DMS153 (cell line): ENCODE results near the gene POLR1A.

Source experiments
- DNase-seq: peaks from one replicate; lab custom pipeline; 2025; lab: John Stamatoyannopoulos, UW

The POLR1A gene

GRCh38 chr2:86097114-86097896 is 8.4 kb downstream of the POLR1A start:
- no peak for DNase-seq

- no peak for DNase-seq
Measured at GRCh38 chr2:86094229-86094628, 11.5 kb downstream of the POLR1A start.

- DNase-seq = no peak
Measured at GRCh38 chr2:86087936-86088850, 17.5 kb downstream of the POLR1A start.

GRCh38 chr2:86082756-86083155 is 22.9 kb downstream of the POLR1A start:
- no peak for DNase-seq

- no peak for DNase-seq
Measured at GRCh38 chr2:86081724-86082123, 24.0 kb downstream of the POLR1A start.

- peak; percentile 40 for DNase-seq
Measured at GRCh38 chr2:86079981-86080911, 25.4 kb downstream of the POLR1A start.

GRCh38 chr2:86078774-86079545 is 26.7 kb downstream of the POLR1A start:
- peak; percentile 15 for DNase-seq

GRCh38 chr2:86075886-86076285 is 29.8 kb downstream of the POLR1A start:
- DNase-seq = no peak

- DNase-seq = no peak
Measured at GRCh38 chr2:86074811-86075210, 30.9 kb downstream of the POLR1A start.

GRCh38 chr2:86074256-86074655 is 31.4 kb downstream of the POLR1A start:
- DNase-seq = no peak

- no peak for DNase-seq
Measured at GRCh38 chr2:86073225-86073624, 32.5 kb downstream of the POLR1A start.

- peak; percentile 80 for DNase-seq
Measured at GRCh38 chr2:86072271-86072858, 33.3 kb downstream of the POLR1A start.

- DNase-seq = no peak
Measured at GRCh38 chr2:86070868-86071267, 34.8 kb downstream of the POLR1A start.

GRCh38 chr2:86069783-86070339 is 35.8 kb downstream of the POLR1A start:
- no peak for DNase-seq

- no peak for DNase-seq
Measured at GRCh38 chr2:86069091-86069685, 36.5 kb downstream of the POLR1A start.

- no peak for DNase-seq
Measured at GRCh38 chr2:86068648-86069047, 37.0 kb downstream of the POLR1A start.

GRCh38 chr2:86068136-86068588 is 37.5 kb downstream of the POLR1A start:
- DNase-seq = peak; percentile 79

GRCh38 chr2:86066915-86067314 is 38.8 kb downstream of the POLR1A start:
- no peak for DNase-seq

GRCh38 chr2:86066007-86066578 is 39.6 kb downstream of the POLR1A start:
- DNase-seq = no peak

- no peak for DNase-seq
Measured at GRCh38 chr2:86065512-86065911, 40.2 kb downstream of the POLR1A start.
